Measurements from ENCODE around the gene MFAP4. TPM values are rescaled to one million over a fixed set of nuclear protein-coding genes. Genes with fewer than 3 reads are reported as not detected.
A peak's percentile ranks its signal among the peaks of the same experiment; 100 is the strongest.

MFAP4 gene
- total and polyA plus RNA-seq, 9 donors: 157 to 328 (median 233) TPM

GRCh38 chr17:19388791-19389785, 2.1 kb upstream of the MFAP4 start:
- DNase-seq: no peak
- no CpG with 5 or more reads among the region's 5 CpGs for WGBS (ENCODE audit: insufficient coverage)
- Histone ChIP-seq H3K9me3 (replicated peaks; ENCODE audit: control insufficient read depth, low read depth, low read length) (no peaks in the 10 kb centered on the region), H3K27ac (ENCODE audit: low read length) (peak overlapping the region; percentile 98), H3K36me3 (ENCODE audit: control insufficient read depth, insufficient read depth, low read length) (peaks cover 16% of the 10 kb centered on the region), H3K4me3 (ENCODE audit: low read length) (no peak overlapping the region), H3K4me1 (ENCODE audit: control insufficient read depth, insufficient read depth, low read length) (peaks cover 55% of the 10 kb centered on the region), H3K27me3 (ENCODE audit: control insufficient read depth, insufficient read depth, low read length) (no peaks in the 10 kb centered on the region)

GRCh38 chr17:19387921-19388521, 1.0 kb upstream of the MFAP4 start:
- H3K4me1 ChIP-seq (ENCODE audit: control insufficient read depth, insufficient read depth, low read length): peaks cover 66% of the 10 kb centered on the region
- H3K27me3 ChIP-seq (ENCODE audit: control insufficient read depth, insufficient read depth, low read length): no peaks in the 10 kb centered on the region
- no peak overlapping the region for H3K4me3 ChIP-seq (ENCODE audit: low read length)

GRCh38 chr17:19386051-19386929, 700 bp downstream of the MFAP4 start:
- Histone ChIP-seq H3K36me3 (ENCODE audit: control insufficient read depth, insufficient read depth, low read length) (peaks cover 44% of the 10 kb centered on the region), H3K27ac (ENCODE audit: low read length) (peak overlapping the region; percentile 98), H3K27me3 (ENCODE audit: control insufficient read depth, insufficient read depth, low read length) (no peaks in the 10 kb centered on the region), H3K4me1 (ENCODE audit: control insufficient read depth, insufficient read depth, low read length) (peaks cover 75% of the 10 kb centered on the region), H3K9me3 (replicated peaks; ENCODE audit: control insufficient read depth, low read depth, low read length) (no peaks in the 10 kb centered on the region), H3K4me3 (ENCODE audit: low read length) (peak overlapping the region; percentile 57)
- DNase-seq: peak; percentile 71
- 18% methylated on average over 14 of the region's 20 CpGs for WGBS (ENCODE audit: insufficient coverage)

More at GRCh38 chr17:19387921-19388521, 1.0 kb upstream of the MFAP4 start:
- peak; percentile 97 for DNase-seq
- Histone ChIP-seq H3K36me3 (ENCODE audit: control insufficient read depth, insufficient read depth, low read length) (peaks cover 27% of the 10 kb centered on the region), H3K27ac (ENCODE audit: low read length) (peak overlapping the region; percentile 98), H3K9me3 (replicated peaks; ENCODE audit: control insufficient read depth, low read depth, low read length) (no peaks in the 10 kb centered on the region)
- 100% methylated on average over 1 of the region's 2 CpGs for WGBS (ENCODE audit: insufficient coverage)

- Histone ChIP-seq H3K4me3 (ENCODE audit: low read length) (peak overlapping the region; percentile 17), H3K27me3 (ENCODE audit: control insufficient read depth, insufficient read depth, low read length) (no peaks in the 10 kb centered on the region), H3K4me1 (ENCODE audit: control insufficient read depth, insufficient read depth, low read length) (peaks cover 75% of the 10 kb centered on the region), H3K36me3 (ENCODE audit: control insufficient read depth, insufficient read depth, low read length) (peaks cover 51% of the 10 kb centered on the region), H3K9me3 (replicated peaks; ENCODE audit: control insufficient read depth, low read depth, low read length) (no peaks in the 10 kb centered on the region), H3K27ac (ENCODE audit: low read length) (peak overlapping the region; percentile 98)
- no peak for DNase-seq
- WGBS (ENCODE audit: insufficient coverage): 73% methylated on average over 6 of the region's 9 CpGs
Measured at GRCh38 chr17:19385521-19385983, 1.4 kb downstream of the MFAP4 start.

- 15% methylated on average over 16 of the region's 16 CpGs for WGBS (ENCODE audit: insufficient coverage)
- Histone ChIP-seq H3K36me3 (ENCODE audit: control insufficient read depth, insufficient read depth, low read length) (peaks cover 58% of the 10 kb centered on the region), H3K27me3 (ENCODE audit: control insufficient read depth, insufficient read depth, low read length) (no peaks in the 10 kb centered on the region), H3K27ac (ENCODE audit: low read length) (peak overlapping the region; percentile 93), H3K9me3 (replicated peaks; ENCODE audit: control insufficient read depth, low read depth, low read length) (no peaks in the 10 kb centered on the region), H3K4me3 (ENCODE audit: low read length) (peak overlapping the region; percentile 17), H3K4me1 (ENCODE audit: control insufficient read depth, insufficient read depth, low read length) (peaks cover 72% of the 10 kb centered on the region)
- peak; percentile 95 for DNase-seq
Measured at GRCh38 chr17:19384723-19385391, 2.1 kb downstream of the MFAP4 start.

- peak overlapping the region; percentile 93 for H3K27ac ChIP-seq (ENCODE audit: low read length)
- no peak overlapping the region for H3K4me3 ChIP-seq (ENCODE audit: low read length)
- H3K36me3 ChIP-seq (ENCODE audit: control insufficient read depth, insufficient read depth, low read length): peaks cover 66% of the 10 kb centered on the region
- peaks cover 77% of the 10 kb centered on the region for H3K4me1 ChIP-seq (ENCODE audit: control insufficient read depth, insufficient read depth, low read length)
- H3K9me3 ChIP-seq (replicated peaks; ENCODE audit: control insufficient read depth, low read depth, low read length): no peaks in the 10 kb centered on the region
- DNase-seq: peak; percentile 62
- WGBS (ENCODE audit: insufficient coverage): 34% methylated on average over 5 of the region's 6 CpGs
- no peaks in the 10 kb centered on the region for H3K27me3 ChIP-seq (ENCODE audit: control insufficient read depth, insufficient read depth, low read length)
Measured at GRCh38 chr17:19383681-19384470, 3.1 kb downstream of the MFAP4 start.

- Histone ChIP-seq H3K27ac (ENCODE audit: low read length) (no peak overlapping the region), H3K4me1 (ENCODE audit: control insufficient read depth, insufficient read depth, low read length) (peaks cover 68% of the 10 kb centered on the region), H3K4me3 (ENCODE audit: low read length) (no peak overlapping the region), H3K36me3 (ENCODE audit: control insufficient read depth, insufficient read depth, low read length) (peaks cover 66% of the 10 kb centered on the region), H3K9me3 (replicated peaks; ENCODE audit: control insufficient read depth, low read depth, low read length) (no peaks in the 10 kb centered on the region), H3K27me3 (ENCODE audit: control insufficient read depth, insufficient read depth, low read length) (no peaks in the 10 kb centered on the region)
- whole genome bisulfite sequencing (ENCODE audit: insufficient coverage): 62% methylated on average over 11 of the region's 13 CpGs
- DNase-seq: peak; percentile 31
Measured at GRCh38 chr17:19382531-19383444, 4.2 kb downstream of the MFAP4 start.

GRCh38 chr17:19381741-19382444, 5.1 kb downstream of the MFAP4 start:
- Histone ChIP-seq H3K36me3 (ENCODE audit: control insufficient read depth, insufficient read depth, low read length) (peaks cover 66% of the 10 kb centered on the region), H3K9me3 (replicated peaks; ENCODE audit: control insufficient read depth, low read depth, low read length) (no peaks in the 10 kb centered on the region), H3K27me3 (ENCODE audit: control insufficient read depth, insufficient read depth, low read length) (no peaks in the 10 kb centered on the region), H3K27ac (ENCODE audit: low read length) (no peak overlapping the region), H3K4me3 (ENCODE audit: low read length) (no peak overlapping the region), H3K4me1 (ENCODE audit: control insufficient read depth, insufficient read depth, low read length) (peaks cover 62% of the 10 kb centered on the region)
- 79% methylated on average over 24 of the region's 31 CpGs for WGBS (ENCODE audit: insufficient coverage)
- DNase-seq: no peak
